Measurements from ENCODE around the gene FAIM2. TPM values are rescaled to one million over a fixed set of nuclear protein-coding genes. Genes with fewer than 3 reads are reported as not detected.

FAIM2 gene
- total RNA-seq, 1 experiment from 2014 or later = 0.18 TPM

DNA sequence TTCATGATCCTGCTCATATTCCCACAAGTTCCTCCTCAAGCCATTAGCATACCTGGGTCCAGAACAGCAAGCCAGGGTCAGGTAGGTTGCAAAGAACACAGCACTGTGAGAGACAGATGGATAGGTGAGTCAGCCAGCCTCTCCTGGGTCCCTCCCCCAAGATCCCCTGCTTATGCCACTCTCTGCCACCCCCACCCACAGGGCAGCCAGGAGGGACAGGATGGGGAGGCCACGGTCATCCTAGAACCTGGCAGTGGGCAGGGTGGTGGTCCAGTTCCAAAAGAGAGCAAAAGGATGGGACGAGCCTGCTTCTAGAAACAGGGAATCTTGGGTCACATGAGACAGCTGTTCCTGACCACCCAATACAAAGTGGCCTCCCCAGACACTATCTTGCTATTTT is 12.7 kb downstream of the FAIM2 start:
- ATAC-seq (no peak), DNase-seq (no peak)
- TF ChIP-seq EZH2phosphoT487 (IDR thresholded peaks at IDR 0.05; ENCODE audit: borderline replicate concordance, low read length) (no peak), EZH2 (IDR thresholded peaks at IDR 0.05; ENCODE audit: low read length, unreplicated experiment) (no peak)
- TF ChIP-seq, protein P1, sequence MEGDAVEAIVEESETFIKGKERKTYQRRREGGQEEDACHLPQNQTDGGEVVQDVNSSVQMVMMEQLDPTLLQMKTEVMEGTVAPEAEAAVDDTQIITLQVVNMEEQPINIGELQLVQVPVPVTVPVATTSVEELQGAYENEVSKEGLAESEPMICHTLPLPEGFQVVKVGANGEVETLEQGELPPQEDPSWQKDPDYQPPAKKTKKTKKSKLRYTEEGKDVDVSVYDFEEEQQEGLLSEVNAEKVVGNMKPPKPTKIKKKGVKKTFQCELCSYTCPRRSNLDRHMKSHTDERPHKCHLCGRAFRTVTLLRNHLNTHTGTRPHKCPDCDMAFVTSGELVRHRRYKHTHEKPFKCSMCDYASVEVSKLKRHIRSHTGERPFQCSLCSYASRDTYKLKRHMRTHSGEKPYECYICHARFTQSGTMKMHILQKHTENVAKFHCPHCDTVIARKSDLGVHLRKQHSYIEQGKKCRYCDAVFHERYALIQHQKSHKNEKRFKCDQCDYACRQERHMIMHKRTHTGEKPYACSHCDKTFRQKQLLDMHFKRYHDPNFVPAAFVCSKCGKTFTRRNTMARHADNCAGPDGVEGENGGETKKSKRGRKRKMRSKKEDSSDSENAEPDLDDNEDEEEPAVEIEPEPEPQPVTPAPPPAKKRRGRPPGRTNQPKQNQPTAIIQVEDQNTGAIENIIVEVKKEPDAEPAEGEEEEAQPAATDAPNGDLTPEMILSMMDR (conservative IDR thresholded peaks at IDR 0.05; ENCODE audit: low read depth, low read length) = no peak
- H3K9me2 ChIP-seq (replicated peaks; ENCODE audit: low read length) = no peaks in the 10 kb centered on the region
- CTCF ChIA-PET = no interaction called here
- no peaks in the 10 kb centered on the region for H3K27me3 ChIP-seq (ENCODE audit: low read length)
- H3K4me1 ChIP-seq (ENCODE audit: insufficient read depth, low read length) = peaks cover 30% of the 10 kb centered on the region
- H3K9me3 ChIP-seq (ENCODE audit: low read length) = no peaks in the 10 kb centered on the region
- H3K4me3 ChIP-seq (ENCODE audit: low read length) = no peak overlapping the region
- POLR2A ChIA-PET (ENCODE audit: unreplicated experiment) = no interaction called here
- no peaks in the 10 kb centered on the region for H4K20me1 ChIP-seq (ENCODE audit: low read length)
- intact Hi-C loops (cut with micrococcal nuclease) = no loop called here
- H3K79me2 ChIP-seq (ENCODE audit: low read length) = no peaks in the 10 kb centered on the region
- no peak overlapping the region for H3K9ac ChIP-seq (ENCODE audit: low read length)
- H2AFZ ChIP-seq (ENCODE audit: low read length) = no peak overlapping the region
- H3F3A ChIP-seq (ENCODE audit: low read length, unreplicated experiment) = no peaks in the 10 kb centered on the region
- H3K27ac ChIP-seq (ENCODE audit: low read length) = no peak overlapping the region
- BruUV-seq (replicated peaks) = no TSS peak
- H3K4me2 ChIP-seq (ENCODE audit: low read length) = no peak overlapping the region
- H3K36me3 ChIP-seq (ENCODE audit: low read depth, low read length) = no peaks in the 10 kb centered on the region

DNA sequence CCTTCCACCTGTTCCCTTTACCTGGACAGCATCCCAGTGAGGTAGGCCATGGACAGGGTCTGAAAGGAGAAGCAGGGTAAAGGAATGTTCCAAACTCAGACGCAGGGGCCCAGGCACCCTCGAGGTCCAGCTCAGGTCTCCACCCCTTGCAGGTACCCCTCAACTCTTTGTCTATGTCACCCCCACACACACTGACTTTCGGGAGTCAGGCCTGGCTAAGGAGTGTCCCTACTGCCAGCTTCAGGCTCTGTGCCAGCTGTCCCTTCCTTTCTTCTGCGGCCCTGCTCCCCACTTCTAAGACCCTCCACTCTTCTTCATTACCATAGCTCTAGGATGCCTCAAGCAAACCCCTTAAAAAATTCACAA is 13.6 kb downstream of the FAIM2 start:
- H4K20me1 ChIP-seq (ENCODE audit: low read length) = no peaks in the 10 kb centered on the region

DNA sequence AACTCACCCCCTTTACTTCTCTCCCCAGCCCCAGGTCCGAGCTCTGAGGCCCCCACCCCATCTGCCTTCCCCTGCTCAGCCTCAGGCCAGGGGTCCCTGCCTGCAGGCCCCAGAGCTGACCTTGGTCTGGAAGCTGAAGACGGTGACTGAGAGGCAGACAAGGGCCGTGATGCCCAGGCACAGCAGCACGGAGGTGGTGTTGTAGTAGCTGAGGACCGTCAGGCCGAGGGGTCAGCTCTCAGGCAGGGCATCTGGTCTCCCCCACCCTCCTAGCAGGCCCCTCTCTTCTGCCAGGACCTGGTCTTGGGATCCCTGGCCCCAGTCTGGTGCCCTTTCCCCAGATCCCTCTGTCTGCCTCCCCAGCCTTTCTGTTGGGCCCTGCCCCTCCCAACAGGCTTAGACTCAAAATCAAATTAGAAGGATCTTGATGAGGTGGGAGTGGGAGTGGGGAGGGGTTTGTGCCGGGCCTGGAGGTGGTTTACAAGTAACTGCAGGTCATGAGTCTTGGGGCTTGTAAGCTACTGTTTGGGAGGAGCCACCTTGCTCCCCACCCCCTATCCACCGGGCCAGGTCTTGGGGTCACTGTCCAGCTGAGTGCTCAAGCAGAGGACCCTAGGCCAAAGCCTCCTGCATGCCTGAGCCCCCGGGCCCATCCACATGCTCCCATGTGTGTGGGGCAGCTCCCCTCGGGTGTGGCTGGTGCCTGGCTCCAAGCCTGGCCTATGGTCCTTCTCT is 14.2 kb downstream of the FAIM2 start:
- no peak for TF ChIP-seq EZH2phosphoT487 (IDR thresholded peaks at IDR 0.05; ENCODE audit: borderline replicate concordance, low read length)
- TF ChIP-seq EZH2 (IDR thresholded peaks at IDR 0.05; ENCODE audit: low read length, unreplicated experiment) = no peak
- TF ChIP-seq, protein P1 (conservative IDR thresholded peaks at IDR 0.05; ENCODE audit: low read depth, low read length) = no peak
- no peaks in the 10 kb centered on the region for H3K36me3 ChIP-seq (ENCODE audit: low read depth, low read length)
- no peaks in the 10 kb centered on the region for H3K9me2 ChIP-seq (replicated peaks; ENCODE audit: low read length)
- DNase-seq (no peak), ATAC-seq (no peak)
- H3K9ac ChIP-seq (ENCODE audit: low read length) = no peak overlapping the region
- CTCF ChIA-PET = no interaction called here
- H3K4me1 ChIP-seq (ENCODE audit: insufficient read depth, low read length) = peaks cover 23% of the 10 kb centered on the region
- POLR2A ChIA-PET (ENCODE audit: unreplicated experiment) = no interaction called here
- no peaks in the 10 kb centered on the region for H3K79me2 ChIP-seq (ENCODE audit: low read length)
- H3K27ac ChIP-seq (ENCODE audit: low read length) = no peak overlapping the region
- H3K9me3 ChIP-seq (ENCODE audit: low read length) = no peaks in the 10 kb centered on the region
- H3K27me3 ChIP-seq (ENCODE audit: low read length) = no peaks in the 10 kb centered on the region
- H3K4me3 ChIP-seq (ENCODE audit: low read length) = no peak overlapping the region
- H4K20me1 ChIP-seq (ENCODE audit: low read length) = no peaks in the 10 kb centered on the region
- H3K4me2 ChIP-seq (ENCODE audit: low read length) = no peak overlapping the region
- no peak overlapping the region for H2AFZ ChIP-seq (ENCODE audit: low read length)
- intact Hi-C loops (cut with micrococcal nuclease) = no loop called here
- BruUV-seq (replicated peaks) = no TSS peak
- H3F3A ChIP-seq (ENCODE audit: low read length, unreplicated experiment) = no peaks in the 10 kb centered on the region

More for the DNA sequence above, 13.6 kb downstream of the FAIM2 start:
- no TSS peak for BruUV-seq (replicated peaks)
- Histone ChIP-seq H3K9ac (ENCODE audit: low read length) (no peak overlapping the region), H3K4me1 (ENCODE audit: insufficient read depth, low read length) (peaks cover 29% of the 10 kb centered on the region), H3K4me2 (ENCODE audit: low read length) (no peak overlapping the region), H3K9me3 (ENCODE audit: low read length) (no peaks in the 10 kb centered on the region), H3K9me2 (replicated peaks; ENCODE audit: low read length) (no peaks in the 10 kb centered on the region), H3K79me2 (ENCODE audit: low read length) (no peaks in the 10 kb centered on the region), H3F3A (ENCODE audit: low read length, unreplicated experiment) (no peaks in the 10 kb centered on the region), H3K36me3 (ENCODE audit: low read depth, low read length) (no peaks in the 10 kb centered on the region), H2AFZ (ENCODE audit: low read length) (no peak overlapping the region), H3K27ac (ENCODE audit: low read length) (no peak overlapping the region), H3K4me3 (ENCODE audit: low read length) (no peak overlapping the region), H3K27me3 (ENCODE audit: low read length) (no peaks in the 10 kb centered on the region)
- CTCF ChIA-PET = no interaction called here
- TF ChIP-seq EZH2 (IDR thresholded peaks at IDR 0.05; ENCODE audit: low read length, unreplicated experiment) (no peak), EZH2phosphoT487 (IDR thresholded peaks at IDR 0.05; ENCODE audit: borderline replicate concordance, low read length) (no peak)
- TF ChIP-seq, protein P1 (conservative IDR thresholded peaks at IDR 0.05; ENCODE audit: low read depth, low read length) = no peak
- no peak for ATAC-seq
- no peak for DNase-seq
- intact Hi-C loops (cut with micrococcal nuclease) = no loop called here
- POLR2A ChIA-PET (ENCODE audit: unreplicated experiment) = no interaction called here

Data from PC-3 (cell line).